GM10847 (cell line): ENCODE data around the gene FRMD4A.

ENCODE experiments used
- POLR2A ChIP-seq: IDR thresholded peaks from 2 replicates; pipeline ENCODE4 v1.6.1; 2011; ENCODE audit not compliant: insufficient read length; ENCODE audit errors: extremely low read depth

FRMD4A gene

GRCh38 chr10:13803566-13804554, 526.9 kb downstream of the FRMD4A start:
- TF ChIP-seq POLR2A: no peak

GRCh38 chr10:13801907-13802288, 528.8 kb downstream of the FRMD4A start:
- no peak for TF ChIP-seq POLR2A

- TF ChIP-seq POLR2A: no peak
Observed at GRCh38 chr10:13801156-13801906, 529.4 kb downstream of the FRMD4A start.

GRCh38 chr10:13797164-13797563, 533.6 kb downstream of the FRMD4A start:
- no peak for TF ChIP-seq POLR2A

GRCh38 chr10:13795653-13796555, 534.8 kb downstream of the FRMD4A start:
- TF ChIP-seq POLR2A: no peak

- TF ChIP-seq POLR2A: no peak
Observed at GRCh38 chr10:13794992-13795612, 535.6 kb downstream of the FRMD4A start.

- no peak for TF ChIP-seq POLR2A
Observed at GRCh38 chr10:13792006-13792405, 538.7 kb downstream of the FRMD4A start.

GRCh38 chr10:13791483-13791882, 539.2 kb downstream of the FRMD4A start:
- TF ChIP-seq POLR2A: no peak

GRCh38 chr10:13790196-13790595, 540.5 kb downstream of the FRMD4A start:
- no peak for TF ChIP-seq POLR2A

- TF ChIP-seq POLR2A: no peak
Observed at GRCh38 chr10:13789448-13789829, 541.3 kb downstream of the FRMD4A start.

- no peak for TF ChIP-seq POLR2A
Observed at GRCh38 chr10:13788711-13789447, 541.8 kb downstream of the FRMD4A start.

GRCh38 chr10:13788320-13788600, 542.5 kb downstream of the FRMD4A start:
- no peak for TF ChIP-seq POLR2A

GRCh38 chr10:13787015-13787421, 543.7 kb downstream of the FRMD4A start:
- no peak for TF ChIP-seq POLR2A

GRCh38 chr10:13784067-13784466, 546.7 kb downstream of the FRMD4A start:
- TF ChIP-seq POLR2A: no peak
